PC-3 (cell line): ENCODE data around the gene SLC17A7. TPM values are rescaled to one million over a fixed set of nuclear protein-coding genes. Genes with fewer than 3 reads are reported as not detected.

Source experiments
- ATAC-seq: fragments of 200-7000 bp; cut with Tn5 transposase; 2 replicates; pipeline ENCODE4 v1.9.1; 2020; ENCODE audit warnings: mild to moderate bottlenecking, moderate library complexity
- BruUV-seq: library from RNA; stranded (reverse); fragments of 400-500 nt; replicated peaks from 2 replicates; lab custom pipeline; 2021; lab: Mats Ljungman, UMichigan
- CTCF ChIA-PET: fragments of 300-600 bp; sonication (Branson Sonifier 250); formaldehyde crosslinking; loops from one replicate; lab custom pipeline; 2022; ENCODE audit warnings: antibody characterized with exemption; lab: Charles Lee
- POLR2A ChIA-PET: fragments of 300-600 bp; sonication (Branson Sonifier 250); formaldehyde crosslinking; loops from one replicate; lab custom pipeline; 2022; ENCODE audit warnings: antibody characterized with exemption; ENCODE audit not compliant: unreplicated experiment; lab: Charles Lee
- DNase-seq: peaks from one replicate; pipeline ENCODE4 v3.0.0-alpha.2; 2015
- H2AFZ ChIP-seq: fragments of 300-600 bp; sonication (generic); 2 replicates; pipeline ENCODE4 v1.6.0; 2016; ENCODE audit warnings: antibody characterized with exemption, low read length
- H3F3A ChIP-seq: fragments of 300-600 bp; sonication (generic); one replicate; pipeline ENCODE4 v1.6.0; 2017; ENCODE audit warnings: antibody characterized with exemption, low read length, control low read depth, mild to moderate bottlenecking; ENCODE audit not compliant: unreplicated experiment
- H3K27ac ChIP-seq: fragments of 300-600 bp; sonication (generic); 2 replicates; pipeline ENCODE4 v1.5.1; 2016; ENCODE audit warnings: mild to moderate bottlenecking, low read length
- H3K27me3 ChIP-seq: fragments of 300-600 bp; sonication (generic); 2 replicates; pipeline ENCODE4 v1.6.1; 2016; ENCODE audit warnings: low read length, mixed read lengths
- H3K36me3 ChIP-seq: fragments of 300-600 bp; sonication (generic); 2 replicates; pipeline ENCODE4 v1.6.1; 2016; ENCODE audit warnings: low read depth, mixed run types, low read length, mixed read lengths
- H3K4me1 ChIP-seq: fragments of 300-600 bp; sonication (generic); 2 replicates; pipeline ENCODE4 v1.5.1; 2016; ENCODE audit warnings: low read length; ENCODE audit not compliant: insufficient read depth
- H3K4me2 ChIP-seq: fragments of 300-600 bp; sonication (generic); 2 replicates; pipeline ENCODE4 v1.6.0; 2016; ENCODE audit warnings: low read length
- H3K4me3 ChIP-seq: fragments of 300-600 bp; sonication (generic); 2 replicates; pipeline ENCODE4 v1.5.1; 2016; ENCODE audit warnings: mild to moderate bottlenecking, low read length, mixed read lengths
- H3K79me2 ChIP-seq: fragments of 300-600 bp; sonication (generic); 2 replicates; pipeline ENCODE4 v1.6.1; 2017; ENCODE audit warnings: low read length, mixed read lengths
- H3K9ac ChIP-seq: fragments of 300-600 bp; sonication (generic); 2 replicates; pipeline ENCODE4 v1.6.0; 2016; ENCODE audit warnings: mild to moderate bottlenecking, low read length
- H3K9me2 ChIP-seq: fragments of 300-600 bp; sonication (generic); replicated peaks from 2 replicates; pipeline ENCODE4 v1.6.1; 2016; ENCODE audit warnings: mixed run types, low read length, mixed read lengths
- H3K9me3 ChIP-seq: fragments of 300-600 bp; sonication (generic); 2 replicates; pipeline ENCODE4 v1.6.1; 2016; ENCODE audit warnings: low read length, mixed read lengths
- H4K20me1 ChIP-seq: fragments of 300-600 bp; sonication (generic); 2 replicates; pipeline ENCODE4 v1.6.1; 2016; ENCODE audit warnings: low read length, mixed read lengths
- CTCF ChIP-seq: fragments of 300-600 bp; sonication (generic); conservative IDR thresholded peaks from 2 replicates; pipeline ENCODE4 v1.5.1; 2017; ENCODE audit warnings: antibody characterized with exemption, low read depth, mild to moderate bottlenecking, low read length
- EZH2 ChIP-seq: fragments of 300-600 bp; sonication (generic); IDR thresholded peaks from one replicate; pipeline ENCODE4 v1.6.1; 2017; ENCODE audit warnings: antibody characterized with exemption, mild to moderate bottlenecking, low read length; ENCODE audit not compliant: unreplicated experiment
- EZH2phosphoT487 ChIP-seq: fragments of 300-600 bp; sonication (generic); IDR thresholded peaks from 2 replicates; pipeline ENCODE4 v1.6.1; 2018; ENCODE audit warnings: mild to moderate bottlenecking, antibody characterized with exemption, low read length, borderline replicate concordance
- intact Hi-C: fragments of 100-400 bp; cut with micrococcal nuclease; formaldehyde crosslinking; loops from 2 replicates; pipeline ENCODE4 v1.9.0; 2023
- total RNA-seq: library from RNA; depleted of rRNA; stranded (reverse); fragments of >200 nt; gene quantifications from 2 replicates; pipeline ENCODE4 v1.2.3, GENCODE V29; 2014

Gene SLC17A7
- total RNA-seq, 1 experiment from 2014 or later: 0.11 TPM

- BruUV-seq: no TSS peak
- H3K4me3 ChIP-seq: peak overlapping the region; percentile 55
- ChIA-PET CTCF (no interaction called here), POLR2A (no interaction called here)
- peaks cover 51% of the 10 kb centered on the region for H3K27me3 ChIP-seq
- intact Hi-C loops: no loop called here
- ATAC-seq (no peak), DNase-seq (no peak)
- no peaks in the 10 kb centered on the region for H3F3A ChIP-seq
- H3K4me1 ChIP-seq: 0 out of 2 replicates have a peak, but pooled peaks cover 8% of the 10 kb centered on the region
- H2AFZ ChIP-seq: peak overlapping the region; percentile 85
- no peaks in the 10 kb centered on the region for H3K79me2 ChIP-seq
- no peak overlapping the region for H3K27ac ChIP-seq
- H3K36me3 ChIP-seq: no peaks in the 10 kb centered on the region
- H3K9me3 ChIP-seq: no peaks in the 10 kb centered on the region
- H3K9me2 ChIP-seq: no peaks in the 10 kb centered on the region
- no peak overlapping the region for H3K9ac ChIP-seq
- TF ChIP-seq EZH2phosphoT487 (no peak), CTCF (no peak), EZH2 (no peak)
- no peaks in the 10 kb centered on the region for H4K20me1 ChIP-seq
- H3K4me2 ChIP-seq: peak overlapping the region; percentile 87
These were observed 12.5 kb downstream of the SLC17A7 start for GRCh38 chr19:49428547-49429451.

- Histone ChIP-seq H4K20me1 (no peaks in the 10 kb centered on the region), H3K9ac (no peak overlapping the region), H3K79me2 (no peaks in the 10 kb centered on the region), H3K4me1 (0 out of 2 replicates have a peak, but pooled peaks cover 8% of the 10 kb centered on the region), H3K27ac (no peak overlapping the region), H3F3A (no peaks in the 10 kb centered on the region), H3K4me3 (peak overlapping the region; percentile 55), H3K4me2 (peak overlapping the region; percentile 87), H3K9me2 (no peaks in the 10 kb centered on the region), H3K9me3 (no peaks in the 10 kb centered on the region), H2AFZ (peak overlapping the region; percentile 85), H3K36me3 (no peaks in the 10 kb centered on the region), H3K27me3 (peaks cover 59% of the 10 kb centered on the region)
- DNase-seq (peak; percentile 43), ATAC-seq (peak; percentile 61)
- TF ChIP-seq CTCF (no peak), EZH2phosphoT487 (no peak), EZH2 (no peak)
- ChIA-PET POLR2A (no interaction called here), CTCF (no interaction called here)
- no TSS peak for BruUV-seq
- intact Hi-C loops: no loop called here
These were observed 13.3 kb downstream of the SLC17A7 start for GRCh38 chr19:49427855-49428546.
